ENCODE measurements around the gene MRM1.

MRM1 gene

DNA sequence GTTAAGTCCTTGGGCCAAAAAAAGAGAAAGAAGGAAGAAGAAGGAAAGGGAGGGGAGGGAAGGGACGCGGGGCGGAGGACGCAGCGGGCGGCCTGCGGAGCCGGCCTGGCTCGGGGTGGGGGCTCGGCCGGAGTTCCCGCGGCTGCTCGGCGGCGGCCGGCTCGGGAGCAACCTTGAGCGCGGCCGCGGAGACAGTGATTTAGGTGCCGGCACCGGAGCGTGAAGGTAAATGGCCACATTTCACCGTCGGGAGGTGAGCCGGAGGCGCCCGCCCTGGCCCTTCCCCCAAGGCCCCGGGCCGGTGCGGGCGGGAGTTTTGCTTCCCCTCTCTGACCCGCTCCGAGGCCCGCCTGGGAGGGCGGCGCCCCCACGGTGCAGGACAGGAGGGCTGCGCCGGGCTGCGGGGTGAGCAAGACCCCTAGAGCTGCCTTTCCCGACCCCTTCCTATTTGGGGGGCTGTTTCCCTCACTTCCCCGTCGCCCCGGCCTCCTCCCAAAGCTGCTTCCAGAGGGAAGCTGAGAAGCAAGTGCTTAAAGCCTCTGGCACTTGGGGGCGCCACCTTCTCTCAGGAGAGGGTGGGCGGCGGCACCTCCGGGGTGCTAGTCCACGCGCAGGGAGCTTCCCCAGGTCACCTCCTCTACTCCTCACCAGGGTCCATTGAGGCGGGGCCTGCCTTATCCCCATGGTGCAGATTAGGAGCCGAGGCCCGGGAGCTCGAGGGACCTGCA is 56.5 kb downstream of the MRM1 start:
- TF ChIP-seq GATA3 (IDR thresholded peaks at IDR 0.05; ENCODE audit: low read depth, low read length) (no peak), GATA2 (IDR thresholded peaks at IDR 0.05; ENCODE audit: low read depth, low read length) (no peak)

All from SH-SY5Y (cell line).